SK-N-SH (cell line): ENCODE measurements around the gene SAMD7. TPM values are rescaled to one million over a fixed set of nuclear protein-coding genes. Genes with fewer than 3 reads are reported as not detected.

Source experiments
- CTCF ChIA-PET: fragments of 300-600, 350-600 bp; formaldehyde crosslinking; extraction: SDS; loops from one replicate; lab custom pipeline; 2021; lab: Yijun Ruan, JAX
- POLR2A ChIA-PET: fragments of 350-600 bp; sonication (Branson Sonifier 250); formaldehyde crosslinking; extraction: SDS; loops from one replicate; lab custom pipeline; 2020; ENCODE audit warnings: antibody characterized with exemption, inconsistent platforms; lab: Yijun Ruan, JAX
- DNase-seq: peaks from one replicate; pipeline ENCODE4 v3.0.0; 2012
- H2AFZ ChIP-seq: fragments of 200-600 bp; sonication (generic); 2 replicates; pipeline ENCODE4 v1.8.1; 2016; ENCODE audit warnings: antibody characterized with exemption, mild to moderate bottlenecking, low read depth
- H3F3A ChIP-seq: fragments of 200-600 bp; sonication (generic); replicated peaks from 2 replicates; pipeline ENCODE3; 2016; ENCODE audit warnings: antibody characterized with exemption, mild to moderate bottlenecking; ENCODE audit not compliant: insufficient read depth
- H3K27ac ChIP-seq, 2 experiments: fragments of 200-500 bp in 1 of 2; fragments of 200-600 bp in 1 of 2; sonication (Bioruptor generic) in 1 of 2; sonication (generic), shearing (Covaris generic) in 1 of 2; 2 replicates each; pipeline versions ENCODE4 v1.5.1 to v1.6.1; 2014 to 2016; ENCODE audit warnings: low read depth in 2 of 2, inconsistent platforms in 1 of 2, low read length in 1 of 2, mild to moderate bottlenecking in 1 of 2, mixed read lengths in 1 of 2
- H3K27me3 ChIP-seq: fragments of 200-600 bp; sonication (generic), shearing (Covaris generic); 2 replicates; pipeline ENCODE4 v1.6.1; 2016; ENCODE audit warnings: mixed run types; ENCODE audit not compliant: insufficient read depth
- H3K36me3 ChIP-seq, 2 experiments: fragments of 200-500 bp in 1 of 2; fragments of 200-600 bp in 1 of 2; sonication (Bioruptor generic) in 1 of 2; sonication (generic) in 1 of 2; replicated peaks in 1 of 2; 2 replicates each; pipeline versions ENCODE3 to v1.5.1; 2014 to 2016; ENCODE audit warnings: low read length in 1 of 2, mild to moderate bottlenecking in 1 of 2; ENCODE audit not compliant: insufficient read depth in 2 of 2, control insufficient read depth in 1 of 2
- H3K4me1 ChIP-seq, 2 experiments: fragments of 200-500 bp in 1 of 2; fragments of 200-600 bp in 1 of 2; sonication (Bioruptor generic) in 1 of 2; sonication (generic), shearing (Covaris generic) in 1 of 2; 2 replicates each; pipeline versions ENCODE4 v1.5.1 to v1.6.1; 2014 to 2016; ENCODE audit warnings: low read depth in 1 of 2, low read length in 1 of 2, mixed run types in 1 of 2; ENCODE audit not compliant: insufficient read depth in 2 of 2, control insufficient read depth in 1 of 2
- H3K4me2 ChIP-seq: fragments of 200-600 bp; sonication (generic), shearing (Covaris generic); 2 replicates; pipeline ENCODE4 v1.6.1; 2017; ENCODE audit warnings: mixed run types
- H3K4me3 ChIP-seq, 2 experiments: fragments of 200-500 bp in 1 of 2; fragments of 200-600 bp in 1 of 2; sonication (Bioruptor generic) in 1 of 2; sonication (generic), shearing (Covaris generic) in 1 of 2; 2 replicates each; pipeline versions ENCODE4 v1.5.1 to v1.8.1; 2014 to 2016; ENCODE audit warnings: low read depth in 2 of 2, inconsistent platforms in 1 of 2, low read length in 1 of 2, mild to moderate bottlenecking in 1 of 2, mixed read lengths in 1 of 2, moderate library complexity in 1 of 2
- H3K79me2 ChIP-seq: fragments of 200-600 bp; sonication (generic); 2 replicates; pipeline ENCODE4 v1.8.1; 2017; ENCODE audit warnings: mild to moderate bottlenecking; ENCODE audit not compliant: insufficient read depth
- H3K9ac ChIP-seq: fragments of 200-600 bp; sonication (generic); 2 replicates; pipeline ENCODE4 v1.6.1; 2017; ENCODE audit warnings: mixed run types
- H3K9me2 ChIP-seq: fragments of 200-600 bp; sonication (generic); 2 replicates; pipeline ENCODE4 v1.6.1; 2017; ENCODE audit warnings: mixed run types
- H3K9me3 ChIP-seq: fragments of 200-600 bp; sonication (generic); 2 replicates; pipeline ENCODE4 v1.6.1; 2017; ENCODE audit warnings: mixed run types, mild to moderate bottlenecking, moderate library complexity
- H4K20me1 ChIP-seq: fragments of 200-600 bp; sonication (generic); 2 replicates; pipeline ENCODE4 v1.6.1; 2017; ENCODE audit warnings: mild to moderate bottlenecking, mixed run types; ENCODE audit not compliant: insufficient read depth
- ELF1 ChIP-seq: IDR thresholded peaks from 2 replicates; pipeline ENCODE4 v1.4.0; 2012
- EZH2phosphoT487 ChIP-seq: fragments of 200-600 bp; sonication (generic); IDR thresholded peaks from 2 replicates; pipeline ENCODE4 v1.6.1; 2017; ENCODE audit warnings: low read depth, mixed run types, mild to moderate bottlenecking, antibody characterized with exemption, moderate library complexity, borderline replicate concordance
- FOSL2 ChIP-seq: IDR thresholded peaks from 2 replicates; pipeline ENCODE4 v1.4.0; 2012; ENCODE audit warnings: low read depth, mild to moderate bottlenecking, moderate library complexity, borderline replicate concordance
- MEF2A ChIP-seq: IDR thresholded peaks from 2 replicates; pipeline ENCODE4 v1.4.0; 2012; ENCODE audit warnings: low read depth, borderline replicate concordance
- POLR2AphosphoS5 ChIP-seq: IDR thresholded peaks from 2 replicates; pipeline ENCODE4 v1.6.1; 2012; ENCODE audit warnings: low read depth, low read length
- RAD21 ChIP-seq: IDR thresholded peaks from 2 replicates; pipeline ENCODE4 v1.6.1; 2012; ENCODE audit warnings: mild to moderate bottlenecking, low read length
- RCOR1 ChIP-seq: fragments of 150-350 bp; IDR thresholded peaks from 2 replicates; pipeline ENCODE4 v1.6.1; 2017; ENCODE audit warnings: antibody characterized with exemption, low read length
- RXRA ChIP-seq: IDR thresholded peaks from 2 replicates; pipeline ENCODE4 v1.4.0; 2012; ENCODE audit warnings: low read depth, mild to moderate bottlenecking, borderline replicate concordance
- SIN3A ChIP-seq: IDR thresholded peaks from 2 replicates; pipeline ENCODE4 v1.6.1; 2012; ENCODE audit warnings: low read depth, mild to moderate bottlenecking, low read length, moderate library complexity, borderline replicate concordance
- SMC3 ChIP-seq: IDR thresholded peaks from 2 replicates; pipeline ENCODE4 v1.6.1; 2012; ENCODE audit warnings: low read depth, low read length, improper control_type of control experiment
- YY1 ChIP-seq: IDR thresholded peaks from 2 replicates; pipeline ENCODE4 v1.4.0; 2012; ENCODE audit warnings: low read depth, mild to moderate bottlenecking
- WGBS: methylation state at CpG from one replicate; pipeline ENCODE4 v1.1.6; 2017; ENCODE audit warnings: low lambda C conversion rate; 5-methylcytosine and 5-hydroxymethylcytosine counted together
- polyA plus RNA-seq, 3 experiments: library from polyadenylated mRNA; depleted of rRNA; stranded (reverse); fragments of >200 nt; gene quantifications; 2 replicates each; pipeline ENCODE4 v1.2.3, GENCODE V29; 2012
- TF ChIP-seq, protein P1 (sequence below): IDR thresholded peaks from 2 replicates; pipeline ENCODE4 v1.4.0; 2012; ENCODE audit warnings: low read depth, borderline replicate concordance
- TF ChIP-seq, protein P2 (sequence below): fragments of 200-600 bp; sonication (generic); IDR thresholded peaks from 2 replicates; pipeline ENCODE4 v1.6.1; 2017; ENCODE audit warnings: antibody characterized with exemption, mild to moderate bottlenecking, moderate library complexity

SAMD7 gene
- polyA plus RNA-seq, 1 of the 3 experiments (the other 2 are of a cell fraction), result not detected

- TF ChIP-seq ELF1 (no peak), RXRA (no peak), RAD21 (no peak)
- TF ChIP-seq, protein P1, sequence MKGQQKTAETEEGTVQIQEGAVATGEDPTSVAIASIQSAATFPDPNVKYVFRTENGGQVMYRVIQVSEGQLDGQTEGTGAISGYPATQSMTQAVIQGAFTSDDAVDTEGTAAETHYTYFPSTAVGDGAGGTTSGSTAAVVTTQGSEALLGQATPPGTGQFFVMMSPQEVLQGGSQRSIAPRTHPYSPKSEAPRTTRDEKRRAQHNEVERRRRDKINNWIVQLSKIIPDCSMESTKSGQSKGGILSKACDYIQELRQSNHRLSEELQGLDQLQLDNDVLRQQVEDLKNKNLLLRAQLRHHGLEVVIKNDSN, result no peak
- TF ChIP-seq, protein P2, sequence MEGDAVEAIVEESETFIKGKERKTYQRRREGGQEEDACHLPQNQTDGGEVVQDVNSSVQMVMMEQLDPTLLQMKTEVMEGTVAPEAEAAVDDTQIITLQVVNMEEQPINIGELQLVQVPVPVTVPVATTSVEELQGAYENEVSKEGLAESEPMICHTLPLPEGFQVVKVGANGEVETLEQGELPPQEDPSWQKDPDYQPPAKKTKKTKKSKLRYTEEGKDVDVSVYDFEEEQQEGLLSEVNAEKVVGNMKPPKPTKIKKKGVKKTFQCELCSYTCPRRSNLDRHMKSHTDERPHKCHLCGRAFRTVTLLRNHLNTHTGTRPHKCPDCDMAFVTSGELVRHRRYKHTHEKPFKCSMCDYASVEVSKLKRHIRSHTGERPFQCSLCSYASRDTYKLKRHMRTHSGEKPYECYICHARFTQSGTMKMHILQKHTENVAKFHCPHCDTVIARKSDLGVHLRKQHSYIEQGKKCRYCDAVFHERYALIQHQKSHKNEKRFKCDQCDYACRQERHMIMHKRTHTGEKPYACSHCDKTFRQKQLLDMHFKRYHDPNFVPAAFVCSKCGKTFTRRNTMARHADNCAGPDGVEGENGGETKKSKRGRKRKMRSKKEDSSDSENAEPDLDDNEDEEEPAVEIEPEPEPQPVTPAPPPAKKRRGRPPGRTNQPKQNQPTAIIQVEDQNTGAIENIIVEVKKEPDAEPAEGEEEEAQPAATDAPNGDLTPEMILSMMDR, result no peak
Observed at GRCh38 chr3:169867584-169868210, 43.7 kb upstream of the SAMD7 start (continued).

GRCh38 chr3:169868369-169868768, 43.0 kb upstream of the SAMD7 start:
- TF ChIP-seq RCOR1, result no peak
- no peak for TF ChIP-seq SMC3
- no peak for TF ChIP-seq YY1
- no peak for TF ChIP-seq SIN3A
- TF ChIP-seq POLR2AphosphoS5, result no peak
- no peak for TF ChIP-seq ELF1
- H3K27me3 ChIP-seq, result no peaks in the 10 kb centered on the region; the same call in 1 of the 2 replicates
- no peak overlapping the region for H3K4me2 ChIP-seq
- H3K9me3 ChIP-seq, result no peaks in the 10 kb centered on the region
- H3K36me3 ChIP-seq, result no peaks in the 10 kb centered on the region
- H3K9ac ChIP-seq, result no peak overlapping the region
- DNase-seq, result no peak
- ChIA-PET POLR2A (no interaction called here), CTCF (no interaction called here)
- H3K27ac ChIP-seq, result no peak overlapping the region
- H2AFZ ChIP-seq, result no peak overlapping the region
- H3K79me2 ChIP-seq, result no peaks in the 10 kb centered on the region
- no peak overlapping the region for H3K4me3 ChIP-seq
- no peaks in the 10 kb centered on the region for H4K20me1 ChIP-seq
- no peaks in the 10 kb centered on the region for H3K9me2 ChIP-seq
- 17% methylated on average over 2 of the region's 2 CpGs for whole genome bisulfite sequencing
- no peaks in the 10 kb centered on the region for H3F3A ChIP-seq
- no peaks in the 10 kb centered on the region for H3K4me1 ChIP-seq

DNA sequence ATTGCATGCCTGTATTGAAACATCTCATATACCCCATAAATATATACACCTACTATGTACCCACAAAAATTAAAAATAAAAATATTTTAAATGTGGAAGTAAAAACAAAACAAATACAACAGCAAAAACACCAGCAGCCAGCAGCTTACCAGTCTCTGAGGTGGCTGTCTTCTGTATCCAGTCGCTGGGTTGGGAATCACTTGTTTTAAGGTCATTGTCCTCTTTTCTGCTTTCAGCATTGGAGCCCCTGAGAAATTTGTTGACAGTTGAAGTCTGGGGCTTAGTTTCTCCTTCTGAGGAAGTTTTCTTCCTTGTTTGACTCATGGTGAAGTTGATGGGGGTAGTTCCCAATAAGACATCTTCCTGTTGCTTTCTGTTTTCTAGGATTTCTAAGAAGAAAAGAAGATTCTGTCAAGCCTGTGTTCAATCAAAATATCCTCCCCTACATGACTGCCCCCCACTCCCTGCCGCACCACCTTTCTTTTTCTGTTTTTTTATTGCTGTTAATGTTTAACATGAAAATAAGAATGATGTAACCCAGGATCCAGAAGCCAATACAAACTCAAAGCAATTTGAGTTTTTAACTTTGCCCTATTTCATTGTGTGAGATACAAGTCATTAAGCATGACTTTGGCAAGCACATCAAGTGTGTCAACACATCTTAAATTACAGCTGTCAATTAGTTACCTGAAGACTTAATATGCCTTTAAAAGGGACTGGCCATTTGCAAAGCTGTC, 41.7 kb upstream of the SAMD7 start, which contains the start of gene LRRC31:
Gene LRRC31, minus strand, starts transcription at position 452 of the 737 bp plus-strand sequence. Its CDS starts 128 bp downstream, at position 324.
- Histone ChIP-seq H3K9me2 (no peaks in the 10 kb centered on the region), H3K4me2 (no peak within 1 kb of the TSS), H3K9me3 (no peaks in the 10 kb centered on the region), H3K27me3 (no peaks in the 10 kb centered on the region; the same call in 1 of the 2 replicates), H3K79me2 (no peaks in the 10 kb centered on the region), H3K9ac (no peak within 1 kb of the TSS), H4K20me1 (no peaks in the 10 kb centered on the region), H3K27ac (no peak within 1 kb of the TSS), H2AFZ (no peak within 1 kb of the TSS), H3F3A (no peaks in the 10 kb centered on the region), H3K36me3 (no peaks in the 10 kb centered on the region), H3K4me3 (no peak within 1 kb of the TSS), H3K4me1 (no peaks in the 10 kb centered on the region)
- DNase-seq, result no peak
- CTCF ChIA-PET, result no interaction called here
- WGBS, result 52% methylated on average over 2 of the region's 2 CpGs
- POLR2A ChIA-PET, result no interaction called here
- TF ChIP-seq MEF2A, result no peak
- no peak for TF ChIP-seq POLR2AphosphoS5
- no peak for TF ChIP-seq RAD21
- TF ChIP-seq, protein P1, result no peak
- TF ChIP-seq SIN3A, result no peak
- no peak for TF ChIP-seq FOSL2
- TF ChIP-seq EZH2phosphoT487, result no peak
